ENCODE results near the gene CST11. TPM values are rescaled to one million over a fixed set of nuclear protein-coding genes. Genes with fewer than 3 reads are reported as not detected.
"Not testable (repeated sequence)": the region's sequence is repeated elsewhere in the genome, so short reads cannot be mapped to it uniquely, and the experiment has no call there.

Gene CST11
- total RNA-seq, 1 experiment from 2014 or later = not detected

- not testable (repeated sequence) for H3K27me3 ChIP-seq; H3K4me1 ChIP-seq; DNase-seq; H3K4me3 ChIP-seq; H3K27ac ChIP-seq; H3K36me3 ChIP-seq; H3K9me3 ChIP-seq (replicated peaks)
Observed at GRCh38 chr20:23472306-23472705, 19.6 kb upstream of the CST11 start.

- H3K4me1 ChIP-seq, H3K36me3 ChIP-seq, H3K27ac ChIP-seq: not testable (repeated sequence)
Observed at GRCh38 chr20:23466961-23467360, 14.3 kb upstream of the CST11 start.

DNA sequence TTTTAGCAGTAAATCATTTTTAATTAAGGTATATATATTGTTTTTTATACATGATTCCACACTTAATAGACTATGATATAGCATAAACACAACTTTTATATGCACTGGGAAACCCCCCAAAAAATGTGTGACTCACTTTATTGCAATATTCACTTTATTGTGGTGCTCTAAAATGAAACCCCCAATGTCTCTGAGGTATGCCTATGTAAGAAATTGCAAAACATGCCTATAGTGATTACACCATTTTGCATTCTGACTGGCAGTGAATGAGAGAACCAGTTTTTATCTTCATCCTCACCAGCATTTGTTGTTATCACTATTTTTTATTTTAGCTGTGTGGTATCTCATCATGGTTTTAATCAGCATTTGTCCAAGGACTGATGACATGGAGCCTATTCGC lies 8.5 kb upstream of the CST11 start:
- 0 out of 2 replicates have a peak, but pooled peaks cover 3% of the 10 kb centered on the region for H3K9me3 ChIP-seq (replicated peaks)
- no peak overlapping the region for H3K27ac ChIP-seq
- H3K36me3 ChIP-seq = no peaks in the 10 kb centered on the region
- H3K4me1 ChIP-seq = no peaks in the 10 kb centered on the region
- no peak for DNase-seq
- H3K27me3 ChIP-seq = no peaks in the 10 kb centered on the region
- no peak overlapping the region for H3K4me3 ChIP-seq

More at GRCh38 chr20:23466961-23467360, 14.3 kb upstream of the CST11 start:
- H3K4me3 ChIP-seq, DNase-seq, H3K27me3 ChIP-seq: not testable (repeated sequence)
- H3K9me3 ChIP-seq (replicated peaks) = peaks cover 11% of the 10 kb centered on the region; the same call in 1 of the 2 replicates

- H3K4me3 ChIP-seq = no peak overlapping the region
- no peaks in the 10 kb centered on the region for H3K36me3 ChIP-seq
- no peak overlapping the region for H3K27ac ChIP-seq
- no peaks in the 10 kb centered on the region for H3K27me3 ChIP-seq
- no peaks in the 10 kb centered on the region for H3K4me1 ChIP-seq
- no peaks in the 10 kb centered on the region for H3K9me3 ChIP-seq (replicated peaks)
- no peak for DNase-seq
Observed at GRCh38 chr20:23459461-23460150, 6.9 kb upstream of the CST11 start.

DNA sequence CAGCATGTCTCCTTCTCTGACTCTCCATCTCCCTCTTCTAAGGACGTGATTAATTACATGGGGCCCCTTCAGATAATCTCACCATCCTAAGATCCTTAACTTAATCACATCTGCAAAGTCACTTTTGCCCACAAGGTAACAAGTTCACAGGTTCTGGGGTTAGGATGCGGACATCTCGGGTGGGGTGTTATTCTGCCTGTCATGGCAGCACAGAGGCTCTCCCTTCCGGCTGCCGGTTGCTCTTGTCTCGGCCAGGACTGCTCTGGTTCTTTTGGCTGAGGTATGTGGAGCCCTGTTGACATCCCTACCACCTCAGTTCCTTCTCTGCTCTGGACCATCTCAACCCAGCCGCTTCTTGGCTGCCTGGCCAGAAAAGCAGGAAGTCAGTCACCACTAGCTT lies 4.2 kb upstream of the CST11 start:
- Histone ChIP-seq H3K4me1 (no peaks in the 10 kb centered on the region), H3K36me3 (no peaks in the 10 kb centered on the region), H3K9me3 (replicated peaks) (no peaks in the 10 kb centered on the region), H3K27ac (no peak overlapping the region), H3K27me3 (no peaks in the 10 kb centered on the region; the same call in 1 of the 2 replicates), H3K4me3 (no peak overlapping the region)
- no peak for DNase-seq

- Histone ChIP-seq H3K27me3 (peaks cover 4% of the 10 kb centered on the region), H3K9me3 (replicated peaks) (no peaks in the 10 kb centered on the region), H3K27ac (no peak overlapping the region), H3K4me3 (no peak overlapping the region), H3K36me3 (no peaks in the 10 kb centered on the region), H3K4me1 (no peaks in the 10 kb centered on the region)
- peak in 1 of 2 experiments; percentile 20 for DNase-seq
Observed at GRCh38 chr20:23456409-23456808, 3.7 kb upstream of the CST11 start.

DNA sequence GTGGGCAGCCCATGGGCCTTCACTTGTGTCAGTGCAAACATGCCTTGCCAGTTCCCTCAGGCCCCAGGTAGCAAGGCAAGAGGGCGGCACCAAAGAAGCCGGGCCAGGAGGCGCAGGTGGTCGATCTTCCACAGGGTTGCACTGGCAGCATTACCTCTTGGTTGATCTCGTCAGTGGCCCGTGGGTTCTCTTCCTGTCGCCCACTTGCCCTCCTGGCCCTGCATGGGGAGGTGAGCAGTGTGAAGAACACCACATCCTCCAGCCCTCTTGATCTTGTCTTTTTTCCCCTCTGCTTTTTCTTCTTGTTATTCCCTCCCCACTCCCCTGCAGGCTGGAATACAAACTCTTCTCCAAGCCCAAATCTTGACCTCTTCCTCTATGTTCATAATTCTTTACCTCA lies 3.0 kb upstream of the CST11 start:
- H3K4me3 ChIP-seq = no peak overlapping the region
- no peaks in the 10 kb centered on the region for H3K36me3 ChIP-seq
- H3K27ac ChIP-seq = no peak overlapping the region
- no peaks in the 10 kb centered on the region for H3K9me3 ChIP-seq (replicated peaks)
- peaks cover 10% of the 10 kb centered on the region for H3K27me3 ChIP-seq
- DNase-seq = no peak
- no peaks in the 10 kb centered on the region for H3K4me1 ChIP-seq

- peaks cover 13% of the 10 kb centered on the region for H3K27me3 ChIP-seq
- no peak overlapping the region for H3K27ac ChIP-seq
- no peaks in the 10 kb centered on the region for H3K9me3 ChIP-seq (replicated peaks)
Observed at GRCh38 chr20:23454816-23455215, 2.1 kb upstream of the CST11 start.

DNA sequence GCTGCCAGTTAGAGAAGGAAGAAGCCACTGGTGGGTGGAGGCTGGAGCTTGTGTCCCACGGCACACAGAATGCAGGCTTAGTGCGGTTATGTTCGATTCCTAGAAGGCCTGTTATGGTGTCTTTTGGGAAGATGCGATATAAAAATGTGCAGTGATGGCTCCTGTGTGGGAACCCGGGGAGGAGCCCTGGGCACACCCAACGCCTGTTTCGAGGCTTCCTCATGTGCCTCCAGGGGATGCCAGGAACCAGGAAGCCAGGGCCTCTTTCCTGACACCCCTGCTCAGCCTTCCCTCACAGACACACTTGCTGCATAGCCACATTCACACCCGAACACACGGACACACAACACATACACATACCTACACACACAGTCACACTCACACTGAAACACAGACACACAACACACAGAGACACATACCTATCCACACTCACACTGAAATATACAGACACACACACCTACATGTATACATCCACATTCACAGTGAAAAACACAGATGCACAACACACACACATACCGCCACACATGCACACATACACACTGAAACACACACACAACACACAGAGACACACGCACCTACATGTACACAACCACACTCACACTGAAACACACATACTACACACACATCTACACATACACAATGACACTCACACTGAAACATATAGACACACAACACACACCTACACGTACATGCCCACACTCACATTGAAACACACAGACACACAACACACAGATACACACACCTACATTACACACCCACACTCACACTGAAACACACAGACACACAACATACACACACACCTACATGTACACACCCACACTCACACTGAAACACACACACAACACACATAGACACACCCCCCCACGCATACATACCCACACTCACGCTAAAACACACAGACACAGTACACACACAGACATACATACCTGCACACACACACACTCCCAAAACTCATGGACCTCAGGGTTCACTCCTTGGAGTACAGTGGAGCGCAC lies 1.2 kb upstream of the CST11 start:
- H3K4me3 ChIP-seq = no peak overlapping the region
- no peaks in the 10 kb centered on the region for H3K36me3 ChIP-seq
- DNase-seq = no peak
- H3K27ac ChIP-seq = no peak overlapping the region
- H3K4me1 ChIP-seq = no peaks in the 10 kb centered on the region
- peaks cover 19% of the 10 kb centered on the region for H3K27me3 ChIP-seq
- H3K9me3 ChIP-seq (replicated peaks) = no peaks in the 10 kb centered on the region

More at GRCh38 chr20:23454816-23455215, 2.1 kb upstream of the CST11 start:
- no peak for DNase-seq
- no peak overlapping the region for H3K4me3 ChIP-seq
- H3K4me1 ChIP-seq = no peaks in the 10 kb centered on the region
- H3K36me3 ChIP-seq = no peaks in the 10 kb centered on the region

GRCh38 chr20:23451956-23452487 lies 654 bp downstream of the CST11 start:
- Histone ChIP-seq H3K36me3 (no peaks in the 10 kb centered on the region), H3K27ac (no peak overlapping the region), H3K27me3 (peaks cover 27% of the 10 kb centered on the region), H3K4me1 (no peaks in the 10 kb centered on the region), H3K9me3 (replicated peaks) (no peaks in the 10 kb centered on the region), H3K4me3 (no peak overlapping the region)
- DNase-seq = no peak

DNA sequence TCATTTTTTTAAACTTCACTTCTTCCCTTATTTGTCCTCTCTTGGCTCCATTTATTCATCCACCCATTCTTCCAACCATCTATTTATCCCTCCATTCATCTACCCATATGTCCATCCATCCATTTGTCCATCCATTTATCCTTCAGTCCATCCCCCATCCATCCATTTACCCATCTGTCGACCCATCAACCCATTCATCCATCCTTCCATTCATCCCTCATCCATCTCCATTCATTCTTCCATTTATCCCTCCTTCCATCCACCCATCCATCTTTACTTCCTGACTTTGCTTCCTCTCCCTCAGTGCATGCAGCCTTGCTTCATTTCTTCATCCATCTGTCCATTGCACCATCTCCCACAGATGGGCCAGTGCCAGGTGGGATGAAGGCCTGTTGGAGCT lies 1.8 kb downstream of the CST11 start:
- H3K4me1 ChIP-seq = no peaks in the 10 kb centered on the region
- H3K9me3 ChIP-seq (replicated peaks) = no peaks in the 10 kb centered on the region
- no peak overlapping the region for H3K4me3 ChIP-seq
- H3K27me3 ChIP-seq = peaks cover 27% of the 10 kb centered on the region
- H3K36me3 ChIP-seq = no peaks in the 10 kb centered on the region
- no peak for DNase-seq
- H3K27ac ChIP-seq = no peak overlapping the region

GRCh38 chr20:23449421-23449820 lies 3.3 kb downstream of the CST11 start:
- peaks cover 27% of the 10 kb centered on the region for H3K27me3 ChIP-seq
- H3K9me3 ChIP-seq (replicated peaks) = no peaks in the 10 kb centered on the region
- no peaks in the 10 kb centered on the region for H3K4me1 ChIP-seq
- H3K4me3 ChIP-seq = no peak overlapping the region
- no peak overlapping the region for H3K27ac ChIP-seq
- no peak for DNase-seq
- no peaks in the 10 kb centered on the region for H3K36me3 ChIP-seq

DNA sequence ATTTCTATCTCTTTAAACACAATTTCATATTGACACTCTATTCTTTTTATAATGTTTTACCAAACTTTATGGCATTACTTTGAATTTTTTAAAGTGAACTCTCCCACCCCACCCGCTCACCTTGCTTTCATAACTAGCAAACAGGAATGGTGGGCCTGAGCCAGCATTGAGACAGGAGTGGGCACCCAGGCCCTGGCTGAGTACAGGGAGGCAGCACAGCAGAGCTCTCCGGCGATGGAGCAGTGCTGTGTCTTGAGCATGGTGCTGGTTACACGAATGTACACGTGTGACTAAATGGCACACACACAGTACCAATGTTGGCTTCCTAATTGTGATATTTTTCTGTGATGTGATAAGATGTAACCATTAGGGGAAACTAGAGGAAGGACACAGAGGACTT lies 4.5 kb downstream of the CST11 start:
- Histone ChIP-seq H3K4me3 (no peak overlapping the region), H3K36me3 (no peaks in the 10 kb centered on the region), H3K27ac (no peak overlapping the region), H3K27me3 (peaks cover 27% of the 10 kb centered on the region), H3K9me3 (replicated peaks) (no peaks in the 10 kb centered on the region), H3K4me1 (no peaks in the 10 kb centered on the region)
- no peak for DNase-seq

DNA sequence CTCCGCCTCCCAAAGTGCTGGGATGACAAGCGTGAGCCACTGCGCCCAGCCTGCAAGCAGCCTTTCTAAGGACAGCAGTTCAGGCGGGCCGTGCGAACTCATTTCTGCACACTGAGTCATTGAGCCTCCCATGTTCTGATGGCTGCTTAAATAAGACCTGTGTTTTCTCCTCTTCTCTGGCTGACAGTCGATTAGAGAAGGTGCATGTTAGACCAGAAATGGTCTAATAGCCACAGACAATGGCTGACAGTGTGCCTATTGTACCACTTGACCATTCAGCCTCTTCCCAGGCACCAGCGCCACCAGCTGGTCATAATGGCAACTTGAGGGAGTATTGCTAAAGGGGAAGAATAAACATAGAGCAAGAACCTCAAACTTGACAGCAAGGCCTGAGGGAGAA lies 6.2 kb downstream of the CST11 start:
- H3K36me3 ChIP-seq = no peaks in the 10 kb centered on the region
- H3K4me3 ChIP-seq = no peak overlapping the region
- no peak overlapping the region for H3K27ac ChIP-seq
- H3K4me1 ChIP-seq = no peaks in the 10 kb centered on the region
- peaks cover 24% of the 10 kb centered on the region for H3K27me3 ChIP-seq
- no peaks in the 10 kb centered on the region for H3K9me3 ChIP-seq (replicated peaks)
- DNase-seq = peak; percentile 63 to 78
